HG03064 (cell line): ENCODE results near the gene NFIX.

Experiments
- ATAC-seq: cut with Tn5 transposase; IDR thresholded peaks from one replicate; pipeline ENCODE4 v1.9.1; 2021; ENCODE audit warnings: low read depth; ENCODE audit not compliant: unreplicated experiment

NFIX gene

DNA sequence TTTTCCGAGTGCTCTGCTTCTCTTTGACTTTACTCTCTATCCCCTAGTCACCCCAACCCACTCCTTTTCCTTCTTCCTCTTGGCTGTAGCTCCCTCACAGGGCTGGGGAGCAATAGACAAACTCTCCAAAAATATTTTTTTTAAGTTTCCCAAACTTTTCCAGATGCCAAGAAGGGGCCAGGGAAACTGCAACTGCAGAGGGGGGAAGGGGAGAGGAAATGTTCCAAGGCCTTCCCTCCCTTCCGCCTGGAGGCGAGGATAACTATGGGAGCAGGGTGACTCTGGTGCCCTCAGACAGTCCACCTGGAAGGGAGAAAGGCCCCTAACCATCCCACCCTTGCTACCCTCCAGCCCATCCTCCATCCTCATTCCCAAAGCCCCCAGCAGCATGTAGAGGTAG lies 58.0 kb downstream of the NFIX start:
- ATAC-seq, result no peak

DNA sequence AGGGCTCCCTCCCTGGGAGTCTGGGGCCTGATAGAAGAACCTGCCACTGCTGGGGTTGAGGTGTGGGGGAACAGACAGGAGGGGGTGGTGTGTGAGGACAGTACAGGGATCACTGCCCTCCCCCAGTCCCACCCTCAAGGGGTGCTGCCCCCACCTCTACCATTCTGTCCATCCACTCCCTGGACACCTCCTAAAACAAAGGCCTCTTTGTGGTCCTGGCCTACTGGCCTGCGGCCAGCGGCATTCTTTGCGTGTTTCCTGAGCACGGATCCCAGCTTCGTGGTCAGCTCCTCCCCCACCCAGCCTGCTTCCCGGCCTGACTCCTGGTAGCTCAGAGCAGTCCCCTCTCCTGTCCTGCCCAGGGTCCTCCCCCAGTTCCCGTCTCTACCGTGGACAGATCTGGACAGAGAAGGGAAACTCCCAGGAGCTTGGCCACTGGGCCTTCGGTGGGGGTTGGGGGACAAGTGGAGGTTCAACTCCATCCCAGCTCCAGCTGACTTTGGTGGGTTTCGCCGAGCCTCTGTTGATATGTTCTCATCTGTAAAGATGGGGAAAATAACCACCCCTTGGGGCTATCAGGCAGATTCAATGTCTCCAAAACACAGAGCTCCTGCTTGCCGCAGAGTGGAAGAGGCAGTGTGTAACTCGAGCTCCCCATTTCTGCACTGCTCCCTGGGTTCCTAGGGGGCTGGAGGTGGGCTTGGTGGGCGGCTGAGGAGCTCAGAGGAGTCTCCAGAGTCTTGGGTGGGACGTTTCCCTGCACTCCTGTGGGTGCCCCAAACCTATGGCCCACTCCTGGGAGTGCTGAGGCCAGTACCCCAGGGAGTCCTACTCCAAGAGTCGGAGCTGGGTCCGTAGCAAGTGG lies 58.7 kb downstream of the NFIX start:
- ATAC-seq, result no peak

DNA sequence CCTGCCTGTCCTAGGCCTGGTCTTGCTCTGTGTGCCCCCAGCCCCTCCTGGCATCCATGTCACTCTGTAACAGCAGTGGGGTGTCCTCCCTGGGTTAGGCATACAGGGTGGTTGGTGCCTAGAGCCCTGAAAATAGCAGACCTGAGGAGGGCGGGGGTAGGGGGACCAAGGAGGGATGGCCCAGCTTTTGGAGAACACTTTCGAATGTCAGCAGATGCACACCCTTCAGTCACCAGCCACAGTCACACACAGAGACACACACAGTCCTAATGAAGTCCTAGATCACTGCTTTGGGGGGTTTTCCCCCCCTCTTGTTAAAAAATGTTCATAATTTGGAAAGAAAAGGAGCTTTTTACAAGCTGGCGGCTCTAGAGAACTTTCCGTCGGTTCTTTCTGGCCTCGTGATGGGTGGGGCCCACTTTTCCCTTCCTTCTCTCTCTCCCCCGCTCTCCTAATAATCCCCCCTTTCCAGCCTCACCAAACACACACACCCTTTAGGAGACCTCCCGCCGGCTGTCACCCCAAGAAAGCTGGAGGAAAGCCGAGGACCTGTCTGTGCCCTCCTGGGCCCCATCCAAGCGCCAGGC lies 59.4 kb downstream of the NFIX start:
- ATAC-seq, result no peak

DNA sequence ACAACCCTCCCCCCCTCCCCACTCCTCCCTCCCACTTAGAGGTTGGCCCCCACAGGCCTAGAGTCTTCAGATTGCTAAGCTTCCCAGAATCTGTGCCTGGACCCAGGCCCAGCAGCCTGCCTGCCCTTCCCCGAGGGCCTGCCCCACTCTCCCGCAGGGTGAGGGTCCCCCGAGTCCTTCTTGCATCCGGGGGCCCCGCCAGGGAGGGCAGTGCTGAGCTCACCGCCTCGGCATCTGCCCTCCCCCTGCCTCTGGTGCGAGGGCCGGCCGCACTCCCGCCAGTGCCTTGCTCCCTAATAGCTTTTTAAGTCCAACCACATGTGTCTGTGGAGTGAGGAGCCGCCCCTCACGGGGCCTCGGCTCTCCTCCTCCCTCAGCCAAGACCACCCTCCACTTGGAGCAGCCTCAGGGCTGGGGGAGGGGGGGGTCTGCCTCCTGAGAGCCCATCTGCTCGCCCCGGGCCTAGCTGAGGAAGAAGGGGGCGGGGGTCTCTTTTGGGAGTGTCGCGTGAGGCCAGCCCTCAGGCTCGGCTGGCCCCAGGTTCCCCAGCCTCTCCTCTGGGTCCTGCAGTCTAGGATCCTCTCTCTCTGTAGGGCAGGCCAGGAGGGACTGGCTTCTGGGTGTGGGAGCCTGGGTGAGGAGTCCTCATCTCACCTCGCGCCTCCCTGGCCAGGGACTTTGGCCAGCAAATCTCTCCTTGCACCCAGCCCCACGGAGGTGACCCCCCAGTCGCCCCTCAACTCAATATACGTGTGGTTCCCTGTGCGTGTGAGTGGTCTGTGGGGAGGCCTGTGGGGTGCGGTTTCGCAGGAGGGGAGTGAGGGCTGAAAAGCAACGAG lies 60.2 kb downstream of the NFIX start:
- no peak for ATAC-seq

DNA sequence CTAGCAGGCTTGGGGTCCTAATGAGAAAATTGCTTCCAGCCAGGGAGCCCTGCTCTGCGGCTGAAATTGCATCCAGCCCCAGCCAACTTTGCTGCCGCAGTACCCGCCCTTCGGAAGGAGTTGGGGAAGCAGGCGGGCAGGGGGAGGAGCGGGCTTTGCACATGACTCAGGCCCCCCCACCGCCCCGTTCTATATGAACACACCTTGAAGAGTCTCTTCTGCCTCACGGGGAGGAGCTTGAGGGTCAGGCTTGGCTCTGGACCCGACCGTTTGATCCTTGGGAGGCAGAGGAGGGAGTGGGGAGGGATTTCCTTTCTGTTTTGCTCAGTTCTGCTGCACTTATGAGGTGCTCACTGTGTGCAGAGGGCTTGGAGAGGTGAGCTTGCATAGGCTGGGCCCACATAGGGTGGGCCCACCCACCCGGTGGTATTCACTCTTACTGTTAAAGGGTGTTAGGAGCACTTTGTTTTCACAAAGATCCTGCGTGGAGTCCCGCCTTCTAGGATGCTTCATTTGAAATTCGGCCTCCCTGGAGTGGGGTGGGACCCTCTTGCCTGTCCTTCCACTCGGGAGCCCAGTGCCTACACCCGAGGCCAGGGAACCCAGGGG lies 60.9 kb downstream of the NFIX start:
- ATAC-seq, result no peak

DNA sequence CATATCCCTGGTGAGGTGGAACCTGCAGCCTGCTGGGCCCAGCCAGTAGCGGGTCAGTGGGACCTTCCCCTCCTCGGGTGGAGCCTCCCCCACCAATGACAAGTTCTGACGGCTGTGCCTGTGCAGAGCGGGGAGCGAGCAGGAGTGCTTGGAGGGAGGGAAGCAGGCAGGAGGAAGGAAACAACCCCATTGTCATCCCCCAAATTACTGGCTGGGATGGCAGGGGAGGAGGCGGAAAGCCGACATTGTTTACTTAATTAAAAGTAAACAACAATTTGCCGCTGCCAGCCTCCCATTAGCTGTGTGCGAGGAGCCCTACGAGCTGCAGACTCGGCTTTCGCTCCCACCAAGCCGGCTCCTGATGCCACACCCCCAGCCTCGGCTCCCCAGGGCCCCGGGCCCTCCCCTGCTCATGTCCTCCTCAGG lies 61.9 kb downstream of the NFIX start:
- no peak for ATAC-seq

DNA sequence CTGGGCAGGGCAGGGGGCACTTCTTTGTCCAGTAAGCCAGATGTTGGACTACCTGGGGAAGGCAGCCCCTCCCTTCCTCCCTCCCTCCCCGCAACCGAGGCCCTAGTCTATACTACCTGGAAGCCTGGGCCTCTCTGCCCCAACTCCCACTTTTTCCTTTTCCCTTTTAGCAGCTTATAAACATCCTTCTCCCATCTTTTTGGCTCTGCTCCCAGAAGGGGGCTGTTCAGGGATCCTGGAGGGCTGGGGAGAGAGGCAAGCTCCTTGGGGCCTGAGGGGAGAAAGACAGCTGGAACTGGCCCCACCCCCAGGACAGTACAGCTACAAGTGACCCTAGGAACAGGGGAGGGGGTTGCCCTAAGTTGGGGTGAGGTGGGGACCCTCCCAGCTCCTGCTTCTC lies 62.5 kb downstream of the NFIX start:
- no peak for ATAC-seq

DNA sequence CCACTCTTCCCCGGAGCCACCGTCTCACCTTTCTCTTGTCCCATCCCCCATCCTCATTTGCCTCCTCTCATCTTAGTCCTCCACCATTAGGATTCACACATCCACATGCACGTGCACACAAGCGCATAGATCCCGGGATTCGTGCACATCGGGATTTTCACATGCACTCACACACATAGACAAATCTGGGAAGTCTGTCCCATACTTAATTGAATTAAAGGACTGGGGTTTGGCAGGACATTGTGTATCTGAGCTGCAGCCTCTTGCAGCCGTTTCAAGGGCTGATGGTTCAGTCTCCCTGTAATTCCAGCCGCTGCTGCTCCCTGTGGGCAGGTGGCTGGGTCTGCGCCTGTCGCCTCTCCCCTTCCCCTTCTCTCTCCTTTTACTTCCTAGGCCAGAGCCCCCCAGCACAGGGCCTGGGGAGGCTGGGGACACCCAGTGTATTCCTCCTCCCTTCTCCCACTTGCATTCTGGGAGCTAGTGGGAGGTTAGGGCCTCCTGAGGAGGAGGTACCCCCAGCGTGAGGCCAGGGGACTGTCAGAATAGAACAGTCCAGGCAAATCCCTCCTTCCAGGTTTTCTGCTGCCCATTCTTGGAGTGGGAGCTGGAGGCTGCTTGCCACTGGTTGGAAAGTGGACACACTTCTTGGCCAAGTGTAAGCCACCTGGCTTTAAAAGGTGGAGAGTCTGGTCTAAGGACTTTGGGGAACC lies 63.8 kb downstream of the NFIX start:
- no peak for ATAC-seq

DNA sequence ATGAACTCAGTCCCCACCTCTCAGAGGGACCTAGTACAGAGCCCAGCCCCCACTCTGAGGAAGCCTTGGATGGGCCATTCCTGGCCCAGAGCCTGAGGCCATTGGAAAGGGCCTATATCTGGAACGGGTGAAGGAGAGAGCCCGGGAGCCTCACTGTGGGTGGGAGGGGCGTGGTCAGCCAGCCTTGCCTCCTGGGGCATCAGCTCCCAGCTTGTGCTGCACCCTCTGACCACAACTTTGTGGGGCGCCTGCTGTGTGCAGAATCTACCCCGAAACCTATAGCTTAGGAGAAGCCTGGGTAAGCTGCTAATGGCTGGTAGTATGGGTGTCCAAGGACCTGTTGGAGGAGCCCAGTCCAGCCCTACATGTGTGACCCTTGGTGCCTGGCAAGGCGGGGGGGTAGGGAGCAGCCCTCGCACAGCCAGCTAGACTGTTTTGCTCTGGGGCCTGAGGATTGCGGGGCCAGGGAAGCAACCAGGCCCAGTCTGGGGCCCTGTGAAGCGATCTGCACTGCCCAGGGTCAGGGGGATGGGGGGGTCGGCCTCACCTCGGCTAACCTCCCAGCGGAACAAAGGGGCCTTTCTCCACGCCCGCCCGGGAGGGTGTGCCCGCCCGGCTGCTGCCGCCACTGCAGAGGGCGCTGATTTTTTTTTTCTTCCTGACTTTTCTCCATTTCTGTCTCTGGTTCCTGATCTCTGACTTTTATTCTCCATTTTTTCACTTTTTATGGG lies 65.1 kb downstream of the NFIX start:
- ATAC-seq, result no peak

DNA sequence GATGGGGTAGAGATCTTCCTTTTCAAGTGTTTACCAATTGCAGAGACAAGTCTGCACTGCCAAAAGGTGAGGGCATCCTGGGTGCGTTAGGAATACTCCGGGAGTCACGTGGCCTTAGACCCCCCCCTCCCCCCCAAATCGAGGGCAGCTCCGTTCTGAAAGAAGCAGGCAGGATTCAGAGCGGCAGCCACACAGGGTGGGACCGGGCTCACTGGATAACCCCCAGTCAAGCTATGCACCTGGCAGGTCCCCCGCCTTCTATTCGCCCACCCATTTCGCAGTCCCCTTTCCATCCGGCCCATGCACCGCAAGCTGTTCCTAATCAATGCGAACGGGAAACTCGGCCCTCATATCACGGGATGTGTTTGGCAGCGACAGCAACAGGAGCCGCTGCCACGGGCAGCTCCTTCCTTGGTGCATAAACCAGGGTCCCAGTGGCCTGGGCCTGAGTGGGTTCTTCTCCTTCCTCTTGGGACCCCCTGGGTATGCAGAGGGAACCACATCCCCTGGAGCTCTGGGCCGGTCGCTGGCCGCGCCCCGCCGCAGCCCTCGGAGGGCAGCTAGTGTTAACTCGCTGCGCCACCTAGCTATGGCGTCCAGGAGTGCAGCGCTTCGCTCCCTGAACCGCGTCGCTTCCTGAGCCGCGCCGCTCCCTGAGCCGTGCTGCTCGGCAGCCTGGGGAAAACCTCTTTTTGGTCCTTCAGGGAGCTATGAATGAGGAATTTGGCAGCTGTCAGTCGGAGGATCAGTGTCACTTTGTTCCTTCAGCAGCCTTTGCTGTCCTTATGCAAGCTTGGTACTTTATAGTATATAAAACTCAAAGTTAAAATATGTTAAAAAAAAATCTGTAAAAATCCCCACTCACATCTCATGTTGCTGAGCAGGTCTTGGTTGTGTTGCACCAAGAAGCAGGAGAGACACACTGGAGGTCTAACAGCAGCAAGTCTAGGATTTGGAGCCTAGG lies 66.0 kb downstream of the NFIX start:
- no peak for ATAC-seq

DNA sequence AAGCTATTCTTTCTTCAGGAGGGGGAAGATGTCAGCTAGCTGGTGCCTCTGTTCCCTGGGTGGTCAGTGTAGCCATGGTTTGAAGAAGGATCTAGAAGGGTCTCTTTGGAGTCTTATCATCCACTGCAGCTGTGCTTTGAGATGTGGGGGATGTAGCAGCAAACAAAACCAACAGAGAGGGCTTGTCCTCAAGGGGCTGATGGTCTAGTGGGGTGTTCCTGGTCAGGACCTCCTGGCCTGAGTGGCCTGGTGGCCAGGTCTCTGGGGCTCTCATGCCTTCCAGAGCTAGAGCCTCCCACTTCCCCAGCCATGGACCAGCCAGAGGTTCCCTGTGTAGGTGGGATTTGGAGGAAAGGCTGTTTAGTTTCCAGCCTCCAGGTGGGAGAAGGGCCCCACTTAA lies 67.0 kb downstream of the NFIX start:
- no peak for ATAC-seq

DNA sequence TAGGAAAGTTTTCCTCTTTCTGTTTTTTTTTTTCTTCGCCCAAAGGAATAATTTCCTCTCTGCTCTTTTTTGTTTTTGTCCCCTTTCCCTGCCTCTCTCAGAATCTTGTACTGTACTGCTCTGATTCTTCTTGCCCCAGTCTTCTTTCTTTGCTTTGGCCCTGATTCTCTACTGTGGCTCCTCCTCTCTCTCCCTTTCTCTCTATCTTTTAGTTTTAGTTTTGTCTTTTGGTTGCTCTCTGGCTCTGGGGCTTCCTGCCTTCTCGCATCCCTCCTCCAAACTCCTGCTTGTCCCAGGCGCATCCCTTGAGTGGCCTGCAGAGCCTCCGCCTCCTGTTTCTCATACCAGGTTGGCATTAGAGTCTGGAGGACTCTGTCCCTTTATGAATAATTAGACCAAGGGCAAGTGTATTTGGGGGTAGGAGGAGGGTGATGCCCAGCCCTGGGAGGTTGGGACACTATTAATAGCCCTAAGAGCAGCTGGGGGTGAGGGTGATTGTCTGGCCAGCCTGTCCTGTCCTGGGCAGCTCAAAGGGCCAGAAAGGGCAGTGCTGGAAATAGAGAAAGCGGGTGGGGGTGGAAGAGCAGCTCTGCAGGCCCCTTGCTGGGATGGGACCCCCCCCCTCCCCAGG lies 68.3 kb downstream of the NFIX start:
- ATAC-seq, result no peak

DNA sequence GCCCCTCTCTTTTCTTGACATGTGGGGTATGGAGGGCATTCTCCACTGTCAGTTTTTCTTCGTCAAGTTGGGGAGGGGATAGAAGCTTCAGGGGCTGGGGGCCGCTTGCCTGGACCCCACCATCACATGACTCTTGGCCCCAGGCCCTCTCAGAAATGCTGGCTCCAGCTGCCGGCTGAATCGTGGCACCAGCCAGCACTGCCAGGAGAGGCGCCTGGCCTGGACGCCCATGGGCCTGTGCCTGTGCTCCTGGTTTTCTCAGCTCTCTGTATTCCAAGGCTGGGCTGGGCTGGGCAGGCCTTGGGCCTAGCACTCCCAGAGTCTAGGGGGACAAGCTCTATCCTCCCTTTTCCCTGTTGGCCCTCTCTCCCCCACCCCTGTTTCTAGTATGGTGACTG lies 68.8 kb downstream of the NFIX start:
- ATAC-seq, result no peak

DNA sequence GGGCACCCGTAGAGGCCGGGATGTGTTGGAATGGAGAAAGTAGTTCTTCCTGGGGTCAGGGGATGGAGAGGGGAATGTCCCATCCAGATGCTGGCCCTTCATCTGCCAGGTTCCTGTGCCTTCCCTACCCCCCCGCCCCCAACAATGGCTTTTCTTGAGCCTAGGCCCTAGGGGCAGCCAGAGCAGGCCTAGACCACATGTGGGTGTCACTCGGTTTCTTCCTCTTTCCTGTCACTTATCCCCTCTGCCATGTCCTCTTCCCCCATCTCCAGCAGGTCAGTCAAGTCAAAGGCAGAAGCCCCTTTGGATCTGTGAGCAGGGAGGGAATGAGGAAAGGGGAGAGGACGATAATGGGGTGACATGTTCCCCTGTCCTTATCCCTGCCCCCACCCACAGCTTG lies 71.0 kb downstream of the NFIX start:
- ATAC-seq, result no peak

DNA sequence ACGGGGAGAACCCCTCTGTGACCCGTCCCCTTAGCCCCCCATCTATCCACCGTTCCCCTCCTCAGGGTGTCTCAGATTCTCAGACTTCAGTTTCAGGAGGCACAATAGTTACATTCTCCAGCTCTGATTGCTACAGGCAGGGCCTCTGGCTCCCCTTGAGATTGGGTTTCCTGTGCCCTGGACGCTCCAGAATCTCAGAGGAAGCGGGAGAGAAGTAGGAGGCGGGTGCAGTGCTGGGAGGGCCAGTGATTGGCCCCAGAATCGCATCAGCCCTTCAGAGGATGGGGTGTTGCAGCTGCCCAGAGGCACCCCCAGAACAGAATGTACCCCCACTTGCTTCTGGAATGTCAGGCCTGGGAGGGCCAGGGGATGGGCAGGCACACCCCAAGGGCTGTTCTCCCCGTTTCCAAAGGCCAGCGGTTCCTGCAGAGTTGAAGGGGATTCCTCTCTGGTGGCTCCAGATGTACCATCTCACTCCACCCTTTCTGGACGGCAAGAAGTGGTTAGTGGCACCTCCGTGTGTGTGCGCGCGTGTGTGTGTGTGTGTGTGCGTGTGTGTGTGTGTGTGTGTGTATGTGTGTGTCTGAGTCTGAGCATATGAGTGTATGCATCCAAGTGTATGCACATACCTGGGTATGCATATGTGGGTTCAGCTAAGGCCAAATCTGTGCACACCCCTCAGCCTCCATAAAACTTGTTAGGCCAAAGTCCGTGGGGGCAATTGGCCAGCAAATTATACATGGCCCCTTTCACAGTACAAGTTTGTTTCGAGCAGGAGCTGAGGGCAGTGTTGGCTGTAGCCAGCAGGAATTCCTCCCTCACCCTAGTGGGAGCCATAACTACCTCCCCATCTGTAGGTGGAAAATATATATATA lies 71.9 kb downstream of the NFIX start:
- no peak for ATAC-seq

DNA sequence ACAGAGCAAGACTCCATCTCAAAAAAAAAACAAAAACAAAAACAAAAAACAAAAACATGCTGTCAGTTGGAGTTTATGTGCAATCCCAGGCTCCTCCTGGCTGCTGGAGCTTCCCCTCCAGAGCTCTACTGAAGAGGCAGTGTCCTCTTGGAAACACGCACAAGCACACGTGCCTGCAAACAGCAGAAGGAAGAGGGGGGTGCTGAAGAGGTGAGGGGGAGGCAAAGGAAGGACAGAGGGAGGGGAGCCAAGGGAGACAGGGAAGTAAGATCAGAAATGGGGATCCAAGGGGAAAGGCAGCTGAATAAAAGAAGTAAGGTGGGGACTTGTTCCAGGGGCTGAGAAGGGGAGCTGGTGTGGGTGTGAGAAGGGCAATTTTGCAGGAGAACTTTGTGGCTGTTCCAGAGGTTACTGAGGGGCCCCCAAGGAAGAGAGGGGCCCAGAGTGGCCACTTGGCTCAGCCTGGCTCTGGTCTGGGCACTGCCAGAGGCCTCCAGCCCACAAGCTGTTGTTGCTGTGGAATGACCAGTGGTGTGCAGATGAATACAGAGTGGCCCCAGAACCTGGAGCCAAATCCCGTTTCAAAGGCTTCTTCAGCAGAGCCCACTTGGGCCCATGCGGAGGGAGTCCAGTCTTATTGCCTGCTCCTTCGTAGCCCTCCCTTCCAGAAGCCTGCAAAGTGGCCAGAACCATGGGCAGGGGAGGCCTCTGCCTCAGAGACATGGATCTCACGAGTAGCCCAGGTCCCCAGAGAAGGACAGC lies 73.0 kb downstream of the NFIX start:
- no peak for ATAC-seq
